Activated gamma-delta T cell (primary cell): Measurements from ENCODE around the gene NTN4.
"Not testable (repeated sequence)": the region's sequence is repeated elsewhere in the genome, so short reads cannot be mapped to it uniquely, and the experiment has no call there.

ENCODE experiments used
- DNase-seq: peaks from one replicate; lab custom pipeline; 2025; lab: John Stamatoyannopoulos, UW

NTN4 gene

GRCh38 chr12:95755261-95755865, 35.2 kb downstream of the NTN4 start:
- DNase-seq = no peak

DNA sequence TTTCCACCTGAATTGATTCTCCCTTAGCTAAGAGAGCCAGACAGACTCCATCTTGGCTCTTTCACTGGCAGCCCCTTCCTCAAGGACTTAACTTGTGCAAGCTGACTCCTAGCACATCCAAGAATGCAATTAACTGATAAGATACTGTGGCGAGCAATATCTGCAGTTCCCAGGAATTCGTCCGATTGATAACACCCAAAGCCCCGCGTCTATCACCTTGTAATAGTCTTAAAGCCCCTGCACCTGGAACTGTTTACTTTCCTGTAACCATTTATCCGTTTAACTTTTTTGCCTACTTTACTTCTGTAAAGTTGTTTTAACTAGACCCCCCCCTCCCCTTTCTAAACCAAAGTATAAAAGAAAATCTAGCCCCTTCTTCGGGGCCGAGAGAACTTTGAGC, 44.5 kb downstream of the NTN4 start:
- not testable (repeated sequence) for DNase-seq

DNA sequence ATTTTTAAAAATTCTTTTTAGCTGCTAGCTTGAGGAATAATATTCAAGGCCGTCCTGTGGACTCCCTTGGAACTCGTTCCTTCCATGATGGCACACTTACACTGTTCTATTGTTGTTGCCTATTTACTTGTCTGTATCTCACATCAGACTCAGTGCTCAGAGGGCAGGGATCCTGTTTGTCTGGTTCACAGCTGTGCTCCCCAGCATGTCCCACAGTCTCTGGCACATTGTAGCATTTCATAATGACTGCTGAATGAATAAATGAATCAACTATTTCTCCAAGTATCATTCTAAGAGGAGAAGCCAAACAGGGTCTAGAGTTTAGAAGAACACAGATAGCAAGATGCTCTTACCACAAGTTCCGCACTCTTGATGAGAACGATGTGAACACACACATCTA, 48.0 kb downstream of the NTN4 start:
- DNase-seq = no peak

DNA sequence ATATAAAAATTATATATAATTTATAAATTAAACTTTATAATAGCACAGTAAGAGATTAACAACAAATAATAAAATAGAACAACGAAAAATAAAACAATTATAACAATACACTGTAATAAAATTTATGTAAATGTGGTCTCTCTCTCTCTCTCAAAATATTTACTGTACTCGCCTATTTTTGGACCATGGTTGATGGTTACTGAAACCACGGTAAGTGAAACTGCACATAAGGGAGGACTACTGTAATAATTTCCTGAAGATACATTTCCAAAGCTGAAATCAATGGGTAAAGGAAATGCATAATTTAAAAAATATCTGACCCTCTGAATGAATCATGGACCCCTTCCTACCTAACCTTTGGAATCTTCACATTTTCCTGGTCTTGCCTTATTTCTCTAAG, 48.9 kb downstream of the NTN4 start:
- no peak for DNase-seq

- DNase-seq = no peak
These were observed 49.8 kb downstream of the NTN4 start for GRCh38 chr12:95740751-95741150.

DNA sequence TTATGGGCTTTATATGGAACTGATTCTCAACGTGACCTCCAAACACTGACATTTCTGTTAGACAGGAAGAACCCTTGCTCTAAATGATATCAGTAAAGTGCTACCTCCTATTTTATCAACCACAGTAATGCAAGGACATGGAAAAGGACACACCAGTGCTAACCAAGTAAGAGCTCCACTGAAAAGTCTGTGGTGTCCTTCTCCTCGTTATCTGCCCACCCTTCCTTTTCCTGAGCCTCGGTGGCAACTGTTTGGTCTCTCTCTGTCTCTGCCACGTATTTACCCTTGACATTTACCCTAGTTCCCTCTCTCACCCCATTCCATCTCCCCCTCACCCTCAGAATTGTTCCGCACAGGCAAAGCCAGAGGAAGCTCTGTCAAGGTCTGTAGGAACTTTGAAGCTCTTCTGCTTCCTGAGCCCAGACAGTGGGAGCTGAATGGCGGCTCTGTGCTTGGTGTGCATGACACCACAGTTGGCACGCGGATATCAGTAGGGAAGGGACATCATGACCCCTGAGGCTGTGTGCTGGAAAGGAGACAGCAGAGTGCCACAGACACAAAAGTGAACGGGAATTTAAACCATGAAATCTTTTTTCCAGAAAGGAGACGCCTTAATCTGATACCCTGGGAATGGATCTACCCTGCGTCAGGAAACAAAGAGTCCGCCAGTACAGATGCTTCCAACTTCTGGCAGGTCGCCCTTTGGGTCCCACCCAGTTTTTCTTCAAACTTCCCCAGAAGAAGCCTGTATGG, 50.8 kb downstream of the NTN4 start:
- DNase-seq = no peak

DNA sequence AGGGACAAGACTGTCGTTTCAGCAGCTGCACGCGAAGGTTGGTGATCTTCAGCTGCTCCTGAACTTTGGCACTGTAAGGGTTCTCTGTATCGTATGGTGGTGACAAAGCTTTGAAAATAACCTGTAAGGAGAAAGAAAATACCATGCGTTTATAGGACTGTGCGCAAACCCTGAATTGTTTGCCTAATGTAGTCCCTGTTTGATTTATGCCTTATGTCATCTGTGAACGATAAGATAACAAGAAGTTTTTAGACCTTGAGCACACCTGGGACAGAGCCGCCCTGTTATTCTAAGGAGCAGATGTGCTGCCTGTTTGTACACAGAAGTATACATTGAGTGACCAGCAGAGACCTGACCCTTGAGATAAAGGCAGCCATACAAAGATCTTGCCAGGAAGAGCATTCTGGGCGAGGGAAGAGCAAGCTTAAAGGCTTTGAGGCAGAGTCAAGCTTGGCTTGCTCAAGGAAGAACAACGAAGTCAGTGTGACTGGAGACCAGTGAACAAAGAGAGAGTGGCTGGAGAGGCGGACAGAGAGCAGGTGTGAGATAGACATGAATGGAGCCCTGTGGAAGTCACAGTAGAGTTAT, 52.4 kb downstream of the NTN4 start:
- DNase-seq = no peak

DNA sequence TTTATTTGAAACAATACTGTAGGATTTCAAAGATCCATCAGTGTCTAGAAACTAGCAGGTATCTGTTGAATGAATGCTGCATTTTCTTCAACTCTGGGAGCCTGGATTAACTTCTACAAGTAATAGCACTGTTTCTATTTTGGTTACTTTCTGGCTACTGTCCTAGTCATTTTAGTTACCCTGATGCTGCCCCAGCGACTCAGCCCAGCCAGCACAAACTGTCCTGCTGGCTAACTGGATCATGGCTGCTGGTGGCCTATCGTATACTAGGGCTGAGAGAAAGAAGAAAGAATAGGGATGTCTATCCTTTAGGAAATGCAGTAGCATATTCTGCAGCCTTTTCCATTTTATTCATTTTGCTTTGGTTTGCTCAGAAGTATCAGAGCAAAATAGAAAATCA, 53.9 kb downstream of the NTN4 start:
- no peak for DNase-seq

GRCh38 chr12:95735728-95736127, 54.8 kb downstream of the NTN4 start:
- DNase-seq = not testable (repeated sequence)

DNA sequence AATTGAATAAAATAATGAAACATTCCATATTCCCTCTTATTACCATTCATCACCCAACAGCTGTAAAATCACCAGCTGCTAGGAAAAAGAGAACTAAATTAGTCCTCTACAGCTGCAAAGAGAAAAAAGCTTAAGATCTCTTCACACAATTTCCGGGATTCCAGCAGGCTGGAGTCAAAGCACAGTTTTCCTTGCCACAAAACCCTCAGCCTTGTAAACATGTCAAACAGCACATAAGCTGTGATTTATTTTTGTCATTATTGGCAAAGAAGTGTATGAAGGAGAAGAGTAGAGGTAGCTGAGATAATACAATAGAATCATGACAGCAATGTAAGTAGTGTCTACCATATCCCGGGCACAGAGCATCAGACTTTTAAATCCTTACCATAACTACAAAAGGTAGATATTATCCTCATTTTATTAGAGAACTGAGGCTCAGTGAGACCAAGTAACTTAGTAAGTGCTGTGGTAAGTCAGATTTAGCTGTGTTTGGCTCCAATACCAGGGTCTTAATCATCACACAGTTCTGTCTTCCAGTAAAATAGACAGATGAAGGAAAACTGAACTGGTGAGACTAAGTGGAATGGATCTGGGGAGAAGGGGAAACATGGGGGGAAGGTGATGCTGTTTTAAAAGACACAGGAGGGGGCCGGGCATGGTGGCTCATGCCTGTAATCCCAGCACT, 57.3 kb downstream of the NTN4 start:
- DNase-seq = no peak

DNA sequence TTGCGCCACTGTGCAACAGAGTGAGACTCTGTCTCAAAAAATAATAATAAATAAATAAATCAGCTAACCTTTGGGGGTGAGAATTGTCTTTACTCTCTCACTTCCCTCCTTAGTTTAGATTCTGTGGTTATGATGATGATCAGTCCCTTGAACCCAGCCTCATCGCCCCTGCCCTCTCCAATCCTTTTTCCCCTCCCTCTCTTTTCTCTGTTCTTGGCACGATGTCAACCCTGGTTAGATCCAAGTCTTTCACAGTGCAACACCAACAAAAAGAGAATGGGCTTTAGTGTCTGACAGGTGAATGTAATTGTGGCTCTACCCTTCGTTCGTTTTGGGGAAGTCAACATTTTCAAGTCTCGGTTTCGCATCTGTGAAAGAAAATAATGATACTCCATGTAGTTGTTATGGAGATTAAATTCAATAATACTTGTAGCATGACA, 59.0 kb downstream of the NTN4 start:
- DNase-seq = no peak

- DNase-seq = no peak
These were observed 60.1 kb downstream of the NTN4 start for GRCh38 chr12:95730457-95730856.

DNA sequence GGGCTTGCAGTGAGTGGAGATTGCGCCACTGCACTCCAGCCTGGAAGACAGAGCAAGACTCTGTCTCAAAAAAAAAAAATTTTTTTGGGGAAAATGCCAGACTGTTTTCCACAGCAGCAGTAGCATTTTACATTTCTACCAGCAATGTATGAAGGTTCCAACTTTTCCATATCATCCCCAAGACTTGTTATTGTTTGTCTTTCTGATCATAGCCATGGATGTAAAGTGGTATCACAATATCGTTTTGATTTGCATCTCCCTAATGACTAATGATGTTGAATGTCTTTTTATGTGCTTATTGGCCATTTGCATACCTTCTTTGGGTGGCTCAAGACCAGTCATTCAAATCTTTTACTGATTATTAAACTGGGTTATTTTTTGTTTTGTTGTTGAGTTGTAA, 63.7 kb downstream of the NTN4 start:
- no peak for DNase-seq

DNA sequence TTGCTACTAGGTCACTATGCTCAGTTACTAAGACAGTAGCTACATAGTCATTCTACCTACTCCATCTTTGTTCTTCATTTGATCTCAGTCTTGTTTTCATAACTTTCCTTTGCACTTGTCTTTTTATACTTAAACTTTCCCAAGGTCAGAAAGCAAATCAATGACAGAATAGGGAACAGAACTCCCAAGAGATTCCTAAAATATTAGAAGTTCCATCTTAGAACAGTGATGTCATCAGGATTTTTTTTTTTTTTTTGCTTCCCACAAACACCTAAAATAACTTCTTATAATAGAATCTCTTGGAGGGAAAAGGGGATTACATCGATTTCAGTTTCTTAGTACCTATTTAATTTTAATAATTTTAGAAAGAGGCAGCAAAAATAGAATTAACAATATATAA, 65.8 kb downstream of the NTN4 start:
- no peak for DNase-seq

GRCh38 chr12:95723693-95724384, 66.7 kb downstream of the NTN4 start:
- DNase-seq = no peak

DNA sequence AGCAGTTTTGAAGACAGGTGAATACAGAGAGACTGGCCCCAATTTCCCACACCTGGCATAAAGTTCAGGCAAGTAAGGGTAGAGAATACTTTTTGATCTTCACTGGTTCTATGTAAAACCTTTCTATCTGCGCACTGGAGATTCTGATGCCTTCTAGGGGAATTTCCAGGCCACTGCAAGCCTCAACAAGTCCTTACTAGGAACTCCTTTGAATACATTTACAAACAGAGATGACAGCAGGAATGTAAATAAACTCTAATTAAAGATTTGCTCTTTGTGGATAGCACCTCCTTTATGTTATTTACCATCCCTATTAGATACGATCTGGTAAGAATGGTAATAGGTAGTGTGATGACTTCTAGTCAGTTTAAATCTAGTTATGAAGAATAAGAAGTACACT, 69.2 kb downstream of the NTN4 start:
- DNase-seq = no peak

DNA sequence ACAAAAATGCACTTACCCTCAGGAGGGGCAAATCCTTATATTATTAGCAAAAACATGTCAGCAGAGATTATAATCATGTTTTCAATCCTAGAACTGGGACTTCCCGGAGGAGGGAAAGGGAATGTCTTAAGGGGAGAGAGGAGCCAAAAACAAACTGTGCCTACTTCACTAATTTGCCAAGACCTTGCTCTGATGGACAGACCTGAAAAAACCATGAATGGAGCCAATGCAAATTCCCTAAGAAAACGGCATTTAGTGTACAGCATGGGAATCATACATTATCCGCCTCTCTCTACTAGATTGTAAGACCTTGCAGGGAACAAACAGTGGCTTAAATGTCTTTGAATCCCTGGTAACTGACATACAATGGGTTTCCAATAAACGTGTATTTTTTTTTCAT, 70.4 kb downstream of the NTN4 start:
- DNase-seq = no peak

GRCh38 chr12:95718772-95719171, 71.8 kb downstream of the NTN4 start:
- DNase-seq = no peak

GRCh38 chr12:95718006-95718431, 72.5 kb downstream of the NTN4 start:
- no peak for DNase-seq

DNA sequence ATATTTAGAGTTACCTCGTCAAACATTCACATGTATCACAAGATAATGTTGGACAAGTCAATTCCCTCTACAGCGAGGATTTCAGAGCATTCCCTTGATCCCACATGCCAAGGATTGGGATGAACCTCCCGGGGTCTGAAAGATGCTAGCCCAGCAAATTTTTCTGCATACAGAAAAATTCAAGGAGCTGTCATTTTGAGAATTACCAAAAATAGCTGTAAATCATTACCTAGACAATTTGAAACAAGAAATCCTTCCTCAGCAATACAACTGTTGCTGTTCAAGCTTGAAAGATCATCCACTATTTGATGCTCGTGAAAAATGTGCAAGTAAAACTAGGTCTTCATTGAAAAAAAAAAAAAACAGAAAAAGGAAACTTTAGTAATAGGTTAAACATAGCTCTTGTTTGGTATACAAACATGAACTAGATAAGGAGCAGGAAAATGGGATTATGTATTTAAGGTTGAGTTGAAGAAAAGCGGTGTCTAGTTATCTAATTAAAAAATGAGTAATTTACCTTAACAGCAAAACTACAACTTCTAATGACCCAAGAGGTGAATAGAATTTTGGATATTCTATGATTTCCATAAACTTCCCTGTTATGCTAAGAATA, 73.1 kb downstream of the NTN4 start:
- no peak for DNase-seq

DNA sequence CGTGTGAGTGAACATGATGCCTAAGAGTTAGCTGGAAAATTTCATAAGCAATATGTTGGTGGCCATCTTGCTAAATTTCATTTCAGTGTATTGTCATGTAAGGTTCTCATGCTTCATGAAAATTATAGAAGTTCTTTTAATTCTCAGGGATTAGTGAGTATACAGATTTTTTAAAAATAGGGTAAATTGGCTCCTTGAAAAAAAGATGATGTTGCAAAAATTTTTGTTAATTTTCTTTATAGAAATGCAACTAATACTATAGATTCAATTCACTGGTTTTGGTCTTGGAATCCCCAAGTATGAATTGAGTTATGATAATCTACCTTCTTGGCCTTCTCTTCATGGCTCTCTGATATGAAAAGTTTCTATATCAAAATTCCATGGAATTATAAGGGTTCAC, 75.4 kb downstream of the NTN4 start:
- DNase-seq = no peak

DNA sequence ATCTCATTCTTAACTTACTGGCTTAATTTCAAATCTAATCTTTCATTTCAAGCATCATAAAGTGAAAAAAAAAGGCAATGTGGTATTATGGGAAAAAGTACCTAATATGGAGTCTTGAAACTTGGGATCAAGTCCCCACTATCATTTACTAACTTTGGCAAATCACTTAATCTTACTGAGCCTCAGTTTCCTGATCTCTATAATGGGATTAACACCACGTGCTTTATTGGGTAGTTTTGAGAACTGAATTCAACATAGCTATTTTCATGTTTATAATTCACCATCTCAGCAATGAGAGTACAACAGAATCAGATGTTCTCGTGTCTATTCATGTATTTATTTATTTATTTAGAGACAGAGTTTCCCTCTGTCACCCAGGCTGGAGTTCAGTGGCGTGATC, 78.3 kb downstream of the NTN4 start:
- no peak for DNase-seq
